CD1c-positive myeloid dendritic cell (primary cell): Measurements from ENCODE around the gene BCL2L12.

Experiments
- DNase-seq: peaks from one replicate; pipeline ENCODE4 v3.0.0-alpha.2; 2016; ENCODE audit errors: extremely low spot score

Gene BCL2L12

GRCh38 chr19:49663224-49663623 is 2.5 kb upstream of the BCL2L12 start:
- no peak for DNase-seq

- DNase-seq, result peak; percentile 90
Observed at GRCh38 chr19:49664171-49665035, 1.3 kb upstream of the BCL2L12 start.

DNA sequence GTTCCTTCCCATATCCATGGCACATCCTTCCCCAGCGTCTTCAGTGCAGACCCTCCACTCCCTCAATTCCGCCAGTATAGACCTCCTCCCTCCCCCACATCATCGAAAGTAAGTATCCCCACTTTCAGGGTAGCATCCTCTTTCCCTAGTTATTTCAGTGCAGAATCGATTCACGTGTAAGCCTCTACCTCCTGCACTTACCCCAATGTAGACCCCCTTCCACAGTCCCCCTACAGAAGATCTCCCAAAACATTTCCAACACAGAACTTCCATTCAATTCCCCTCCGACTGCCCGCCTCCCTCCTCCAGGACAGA is 740 bp upstream of the BCL2L12 start:
- DNase-seq, result no peak

DNA sequence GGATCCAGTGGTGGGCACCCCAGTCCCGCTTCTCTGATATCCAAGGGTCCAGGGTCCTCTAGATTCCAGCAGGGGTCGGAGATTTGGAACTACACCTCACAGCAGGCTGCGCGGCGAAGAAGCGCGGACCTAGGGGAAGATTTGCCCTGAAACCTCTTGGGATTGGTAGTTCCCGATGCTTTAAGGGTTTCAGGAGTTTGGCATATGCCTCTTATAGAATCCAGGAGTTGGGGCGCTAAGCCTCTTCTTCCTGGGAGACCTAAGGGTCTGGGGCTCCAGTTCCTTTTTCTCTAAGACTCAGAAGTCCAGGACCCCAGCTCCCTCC is 349 bp downstream of the BCL2L12 start:
- DNase-seq, result no peak

GRCh38 chr19:49667473-49667872 is 1.7 kb downstream of the BCL2L12 start:
- DNase-seq, result no peak

- peak; percentile 60 for DNase-seq
Observed at GRCh38 chr19:49669516-49669915, 3.8 kb downstream of the BCL2L12 start.

DNA sequence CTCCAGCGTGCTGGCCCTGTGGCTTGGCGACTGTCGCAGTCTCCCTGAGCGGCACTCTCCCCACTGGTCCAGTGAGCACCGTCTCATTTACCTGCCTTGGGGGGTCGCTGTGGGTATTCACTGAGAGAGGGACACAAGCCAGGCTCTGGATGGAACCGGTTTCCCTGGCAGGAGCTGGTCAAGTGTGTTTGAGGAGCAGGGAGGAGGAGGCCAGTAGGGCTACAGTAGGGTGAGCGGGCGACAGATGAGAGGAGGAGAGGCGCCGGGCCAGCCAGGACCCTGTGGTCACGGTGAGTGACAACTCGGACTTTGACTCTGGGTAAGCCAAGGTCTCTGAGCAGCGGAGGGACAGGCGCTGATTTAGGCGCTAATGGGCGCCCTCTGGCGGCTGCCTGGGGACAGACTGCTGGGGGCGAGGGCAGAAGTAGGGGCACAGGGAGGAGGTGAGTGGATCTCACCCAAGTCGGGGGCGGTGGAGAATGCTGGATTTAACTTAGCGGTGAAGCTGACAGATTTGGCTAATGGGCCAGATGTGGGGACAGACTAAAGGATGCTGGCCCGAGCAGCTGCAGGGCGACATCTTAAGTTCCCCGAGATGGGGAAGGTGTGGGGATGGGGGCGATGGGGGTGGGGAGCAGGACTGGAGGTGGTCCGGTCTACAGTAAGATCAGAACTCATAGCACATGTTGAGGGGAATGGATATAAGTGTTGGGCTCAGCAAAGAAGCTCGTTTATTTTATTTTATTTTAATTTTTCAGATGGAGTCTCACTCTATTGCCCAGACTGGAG is 6.6 kb downstream of the BCL2L12 start:
- peak; percentile 83 for DNase-seq

- peak; percentile 96 for DNase-seq
Observed at GRCh38 chr19:49676136-49676783, 10.5 kb downstream of the BCL2L12 start.

DNA sequence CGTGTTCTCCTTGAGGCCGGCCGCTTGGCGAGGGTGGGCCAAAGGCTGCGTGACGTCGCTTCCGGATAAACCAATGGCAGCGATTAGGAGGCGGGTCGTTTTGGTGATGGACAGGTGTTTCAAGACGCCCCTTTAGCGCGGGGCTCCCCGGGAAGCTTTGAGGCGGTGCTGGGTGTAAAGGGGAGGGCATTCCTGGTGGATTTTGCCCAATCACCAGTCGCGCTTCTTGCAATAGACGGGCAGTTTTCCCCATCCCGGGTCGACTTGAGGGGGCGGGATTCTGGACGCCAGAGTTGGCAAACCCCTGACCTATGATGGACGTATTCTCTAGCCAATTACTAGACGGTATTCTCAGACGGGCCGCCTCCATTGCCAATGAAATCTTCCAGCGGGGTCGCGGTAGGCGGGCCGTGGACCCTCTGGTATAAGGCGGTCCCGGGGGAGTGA is 11.1 kb downstream of the BCL2L12 start:
- peak; percentile 100 for DNase-seq

DNA sequence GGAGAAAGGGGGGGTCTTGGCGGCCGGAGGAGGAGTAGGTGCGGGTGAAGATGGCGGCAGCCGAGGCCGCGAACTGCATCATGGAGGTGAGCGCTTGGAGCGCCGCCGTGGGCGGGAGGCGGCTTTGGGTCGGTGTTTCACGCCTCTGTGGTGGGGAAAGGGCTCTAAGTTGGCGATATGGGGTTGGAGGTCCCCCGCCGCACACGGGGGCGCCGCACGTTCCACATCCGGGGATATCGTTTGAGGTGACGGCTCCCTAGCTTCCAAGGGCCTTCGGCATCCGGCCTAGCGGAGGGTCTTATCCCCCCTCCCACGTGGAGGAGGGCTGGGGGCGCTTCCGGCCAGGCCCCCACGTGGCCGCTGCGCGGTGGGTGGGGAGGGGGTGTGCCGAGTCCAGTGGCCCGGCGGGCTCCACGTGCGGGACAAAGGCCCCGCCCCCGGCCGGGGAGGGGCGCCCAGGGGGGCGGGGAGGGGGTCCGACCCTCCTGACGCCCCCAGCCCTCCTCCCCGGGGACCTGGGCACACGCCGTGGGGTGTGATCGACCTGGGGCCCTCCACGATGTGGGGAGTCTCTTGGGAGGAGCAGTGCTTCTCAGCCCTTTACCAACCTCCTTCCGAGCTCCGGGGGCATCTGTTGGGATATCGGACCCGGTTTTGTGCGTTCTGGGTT is 11.6 kb downstream of the BCL2L12 start, which contains the start of gene PRMT1:
Gene PRMT1, plus strand, starts transcription at position 41 of the 670 bp plus-strand sequence. Its CDS starts 10 bp downstream, at position 51.
- DNase-seq, result peak; percentile 39

- peak; percentile 82 for DNase-seq
Observed at GRCh38 chr19:49677901-49678674, 12.4 kb downstream of the BCL2L12 start.

- DNase-seq, result no peak
Observed at GRCh38 chr19:49678985-49679770, 13.4 kb downstream of the BCL2L12 start.

DNA sequence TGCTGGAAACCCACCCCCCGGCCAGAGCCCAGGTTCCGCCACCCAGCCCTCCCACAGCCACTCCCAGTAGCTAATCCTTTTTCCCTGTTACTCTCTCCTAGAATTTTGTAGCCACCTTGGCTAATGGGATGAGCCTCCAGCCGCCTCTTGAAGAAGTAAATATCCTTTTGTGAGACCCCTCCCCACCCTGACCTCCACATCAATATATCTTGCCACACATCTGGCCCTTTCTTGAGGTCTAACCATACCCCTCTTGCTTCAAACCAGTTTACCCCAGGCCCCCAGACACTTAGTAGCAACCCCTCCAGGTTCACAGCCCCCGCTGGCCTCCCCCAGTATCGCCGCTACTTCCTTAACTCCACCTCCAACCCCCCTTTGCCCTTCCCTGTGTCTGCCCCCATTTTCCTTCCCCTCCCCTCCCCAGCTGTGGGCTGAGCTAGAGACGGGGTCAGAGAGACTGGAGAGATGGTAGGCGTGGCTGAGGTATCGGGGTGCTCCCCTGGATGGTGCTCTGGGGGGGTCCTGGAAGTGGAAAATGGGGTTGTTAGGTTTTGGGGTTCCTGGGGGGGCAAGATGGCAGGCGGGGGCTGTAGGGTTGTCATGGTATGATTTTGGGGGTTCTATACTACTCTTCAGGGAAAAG is 14.2 kb downstream of the BCL2L12 start:
- no peak for DNase-seq

- DNase-seq, result peak; percentile 95
Observed at GRCh38 chr19:49680421-49681351, 15.0 kb downstream of the BCL2L12 start.

- DNase-seq, result no peak
Observed at GRCh38 chr19:49681830-49682229, 16.1 kb downstream of the BCL2L12 start.

DNA sequence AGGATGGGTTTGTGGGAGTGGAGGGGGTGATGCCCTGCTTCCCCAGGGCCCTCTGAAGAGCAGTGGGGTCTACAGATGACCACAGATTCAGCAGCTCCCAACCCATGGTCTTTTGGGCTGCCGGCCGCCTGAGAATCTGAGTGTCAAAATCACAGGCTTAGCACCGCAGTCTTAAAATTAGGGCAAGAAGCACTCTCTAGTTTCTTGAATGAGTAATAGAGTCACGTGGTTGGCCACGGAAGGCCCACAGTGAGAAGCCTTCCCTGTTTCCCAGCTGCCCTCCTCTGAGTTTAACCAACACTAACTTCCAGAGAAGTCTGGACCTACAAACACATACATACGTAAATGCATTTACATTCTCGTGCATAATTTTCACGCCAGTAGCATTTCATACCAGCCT is 16.5 kb downstream of the BCL2L12 start:
- DNase-seq, result no peak

GRCh38 chr19:49683814-49684250 is 18.1 kb downstream of the BCL2L12 start:
- DNase-seq, result no peak

DNA sequence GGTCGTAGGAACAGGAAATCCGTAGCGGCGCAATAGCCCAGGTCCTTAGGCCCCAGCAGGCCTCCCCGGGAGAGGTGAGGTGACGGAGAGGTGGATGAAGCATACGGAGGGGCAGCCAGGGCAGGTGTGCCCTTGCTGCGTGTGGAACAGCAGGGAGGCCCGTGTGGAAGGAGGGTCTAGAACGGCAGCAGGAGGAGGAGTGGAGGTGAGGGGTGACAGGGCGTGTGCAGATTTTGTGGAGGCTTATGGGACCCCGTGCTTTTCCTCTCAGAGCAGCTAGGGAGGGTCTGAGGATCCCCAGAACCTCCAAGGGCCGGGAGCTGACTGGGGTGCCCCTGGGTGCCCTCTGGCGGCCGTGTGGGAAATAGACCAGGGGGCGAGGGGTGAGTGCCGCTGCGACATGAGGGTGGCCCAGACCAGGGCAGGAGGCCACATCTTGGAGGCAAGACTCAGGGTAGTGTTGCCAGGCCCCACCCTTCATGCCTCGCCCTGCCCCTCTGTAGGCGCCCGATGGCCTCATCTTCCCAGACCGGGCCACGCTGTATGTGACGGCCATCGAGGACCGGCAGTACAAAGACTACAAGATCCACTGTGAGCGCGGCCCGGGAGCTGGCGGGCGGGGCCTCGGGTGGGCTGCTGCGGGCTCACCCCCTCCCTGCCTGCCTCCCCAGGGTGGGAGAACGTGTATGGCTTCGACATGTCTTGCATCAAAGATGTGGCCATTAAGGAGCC is 18.7 kb downstream of the BCL2L12 start:
- DNase-seq, result no peak
